ENCODE data around the gene F7. TPM values are rescaled to one million over a fixed set of nuclear protein-coding genes. Genes with fewer than 3 reads are reported as not detected.

The F7 gene
- total and polyA plus RNA-seq, 2 donors (not counting 1 experiment from before 2014, with no cell fraction given): not detected

GRCh38 chr13:113141601-113141970, 36.0 kb downstream of the F7 start:
- no peak overlapping the region for H2AFZ ChIP-seq (ENCODE audit: low read length)
- H3K27ac ChIP-seq (ENCODE audit: insufficient read depth, low read length): no peak overlapping the region
- H3K4me1 ChIP-seq (ENCODE audit: control insufficient read depth, extremely low read depth, insufficient read depth, low read length): no peaks in the 10 kb centered on the region
- TF ChIP-seq EZH2 (IDR thresholded peaks at IDR 0.05; ENCODE audit: low read length, missing control alignments) (no peak), CTCF (conservative IDR thresholded peaks at IDR 0.05 in 1 of 2, IDR thresholded peaks at IDR 0.05 in 1 of 2; ENCODE audit: low read depth in 1 of 2, low read length in 2 of 2) (no peak)
- H3K4me3 ChIP-seq (replicated peaks in 1 of 4; ENCODE audit: control extremely low read depth in 1 of 4, insufficient read depth in 1 of 4, low read depth in 3 of 4, low read length in 4 of 4): no peak overlapping the region
- H3K9ac ChIP-seq (ENCODE audit: insufficient read depth, low read length): no peak overlapping the region
- no peak overlapping the region for H3K4me2 ChIP-seq (ENCODE audit: extremely low read depth, insufficient read depth, low read length)
- DNase-seq (ENCODE audit: low read depth in 2 of 2): no peak
- H3K27me3 ChIP-seq (ENCODE audit: control insufficient read depth, insufficient read depth, low read length): no peaks in the 10 kb centered on the region
- H3K9me3 ChIP-seq (ENCODE audit: control insufficient read depth, insufficient read depth, low read depth, low read length): no peaks in the 10 kb centered on the region
- no peaks in the 10 kb centered on the region for H4K20me1 ChIP-seq (ENCODE audit: control insufficient read depth, extremely low read depth, insufficient read depth, low read length)
- H3K36me3 ChIP-seq (ENCODE audit: control insufficient read depth, insufficient read depth, low read length): no peaks in the 10 kb centered on the region
- H3K79me2 ChIP-seq (ENCODE audit: control insufficient read depth, insufficient read depth, low read length): no peaks in the 10 kb centered on the region

- no peak for DNase-seq (ENCODE audit: low read depth in 2 of 2)
- H3K27me3 ChIP-seq (ENCODE audit: control insufficient read depth, insufficient read depth, low read length): no peaks in the 10 kb centered on the region
- H3K9me3 ChIP-seq (ENCODE audit: control insufficient read depth, insufficient read depth, low read depth, low read length): no peaks in the 10 kb centered on the region
- H2AFZ ChIP-seq (ENCODE audit: low read length): no peak overlapping the region
- H4K20me1 ChIP-seq (ENCODE audit: control insufficient read depth, extremely low read depth, insufficient read depth, low read length): no peaks in the 10 kb centered on the region
- H3K4me1 ChIP-seq (ENCODE audit: control insufficient read depth, extremely low read depth, insufficient read depth, low read length): no peaks in the 10 kb centered on the region
- no peaks in the 10 kb centered on the region for H3K79me2 ChIP-seq (ENCODE audit: control insufficient read depth, insufficient read depth, low read length)
- TF ChIP-seq CTCF (conservative IDR thresholded peaks at IDR 0.05 in 1 of 2, IDR thresholded peaks at IDR 0.05 in 1 of 2; ENCODE audit: low read depth in 1 of 2, low read length in 2 of 2) (no peak), EZH2 (IDR thresholded peaks at IDR 0.05; ENCODE audit: low read length, missing control alignments) (no peak)
- no peak overlapping the region for H3K27ac ChIP-seq (ENCODE audit: insufficient read depth, low read length)
- no peak overlapping the region for H3K4me3 ChIP-seq (replicated peaks in 1 of 4; ENCODE audit: control extremely low read depth in 1 of 4, insufficient read depth in 1 of 4, low read depth in 3 of 4, low read length in 4 of 4)
- no peaks in the 10 kb centered on the region for H3K36me3 ChIP-seq (ENCODE audit: control insufficient read depth, insufficient read depth, low read length)
- H3K4me2 ChIP-seq (ENCODE audit: extremely low read depth, insufficient read depth, low read length): no peak overlapping the region
- no peak overlapping the region for H3K9ac ChIP-seq (ENCODE audit: insufficient read depth, low read length)
These were observed 37.3 kb downstream of the F7 start for GRCh38 chr13:113142876-113143275.

- no peak for TF ChIP-seq CTCF (conservative IDR thresholded peaks at IDR 0.05 in 1 of 2, IDR thresholded peaks at IDR 0.05 in 1 of 2; ENCODE audit: low read depth in 1 of 2, low read length in 2 of 2)
- TF ChIP-seq EZH2 (IDR thresholded peaks at IDR 0.05; ENCODE audit: low read length, missing control alignments): no peak
These were observed 38.1 kb downstream of the F7 start for GRCh38 chr13:113143466-113144254.

More at GRCh38 chr13:113143466-113144254, 38.1 kb downstream of the F7 start:
- no peaks in the 10 kb centered on the region for H3K4me1 ChIP-seq (ENCODE audit: control insufficient read depth, extremely low read depth, insufficient read depth, low read length)
- no peak overlapping the region for H3K4me2 ChIP-seq (ENCODE audit: extremely low read depth, insufficient read depth, low read length)
- H3K4me3 ChIP-seq (replicated peaks in 1 of 4; ENCODE audit: control extremely low read depth in 1 of 4, insufficient read depth in 1 of 4, low read depth in 3 of 4, low read length in 4 of 4): no peak overlapping the region
- no peaks in the 10 kb centered on the region for H3K79me2 ChIP-seq (ENCODE audit: control insufficient read depth, insufficient read depth, low read length)
- no peaks in the 10 kb centered on the region for H3K27me3 ChIP-seq (ENCODE audit: control insufficient read depth, insufficient read depth, low read length)
- no peak overlapping the region for H3K27ac ChIP-seq (ENCODE audit: insufficient read depth, low read length)
- no peaks in the 10 kb centered on the region for H3K9me3 ChIP-seq (ENCODE audit: control insufficient read depth, insufficient read depth, low read depth, low read length)
- H3K9ac ChIP-seq (ENCODE audit: insufficient read depth, low read length): no peak overlapping the region
- DNase-seq (ENCODE audit: low read depth in 2 of 2): no peak
- H4K20me1 ChIP-seq (ENCODE audit: control insufficient read depth, extremely low read depth, insufficient read depth, low read length): no peaks in the 10 kb centered on the region
- H2AFZ ChIP-seq (ENCODE audit: low read length): no peak overlapping the region
- H3K36me3 ChIP-seq (ENCODE audit: control insufficient read depth, insufficient read depth, low read length): no peaks in the 10 kb centered on the region

All from fibroblast of lung (primary cell).